CD4-positive, alpha-beta T cell treated with Interleukin-1 beta for 1 hour (primary cell): ENCODE measurements around the gene HLA-DRA.

Experiments used
- DNase-seq, 2 donors: peaks; one replicate each; pipeline ENCODE4 v3.0.0-alpha.2; 2020 to 2022

HLA-DRA gene

GRCh38 chr6:32439602-32440214 is at the start of gene HLA-DRA:
HLA-DRA (plus strand) TSS chr6:32439887; CDS start chr6:32439951, 64 bp downstream.
- peak; percentile 69 to 90 for DNase-seq

DNA sequence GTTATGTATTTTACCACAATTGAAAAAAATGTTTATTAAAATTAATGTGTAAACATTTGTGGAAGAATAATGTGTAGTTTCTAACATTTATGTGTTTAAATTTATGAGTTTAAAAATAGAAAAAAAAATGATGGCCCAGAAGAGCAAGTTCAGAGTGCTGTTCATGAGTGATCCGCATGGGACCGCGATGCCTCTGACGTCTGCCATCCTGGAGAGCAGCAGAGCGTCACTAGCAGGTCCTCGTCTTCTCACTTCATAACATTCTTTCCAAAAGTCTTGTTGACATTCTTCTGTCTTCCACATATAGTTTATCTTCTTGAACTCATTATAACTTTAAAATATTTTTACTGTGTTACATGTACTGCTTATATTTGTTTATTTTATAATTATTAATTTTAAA is 48.2 kb upstream of the HLA-DRA start:
- DNase-seq: no peak

DNA sequence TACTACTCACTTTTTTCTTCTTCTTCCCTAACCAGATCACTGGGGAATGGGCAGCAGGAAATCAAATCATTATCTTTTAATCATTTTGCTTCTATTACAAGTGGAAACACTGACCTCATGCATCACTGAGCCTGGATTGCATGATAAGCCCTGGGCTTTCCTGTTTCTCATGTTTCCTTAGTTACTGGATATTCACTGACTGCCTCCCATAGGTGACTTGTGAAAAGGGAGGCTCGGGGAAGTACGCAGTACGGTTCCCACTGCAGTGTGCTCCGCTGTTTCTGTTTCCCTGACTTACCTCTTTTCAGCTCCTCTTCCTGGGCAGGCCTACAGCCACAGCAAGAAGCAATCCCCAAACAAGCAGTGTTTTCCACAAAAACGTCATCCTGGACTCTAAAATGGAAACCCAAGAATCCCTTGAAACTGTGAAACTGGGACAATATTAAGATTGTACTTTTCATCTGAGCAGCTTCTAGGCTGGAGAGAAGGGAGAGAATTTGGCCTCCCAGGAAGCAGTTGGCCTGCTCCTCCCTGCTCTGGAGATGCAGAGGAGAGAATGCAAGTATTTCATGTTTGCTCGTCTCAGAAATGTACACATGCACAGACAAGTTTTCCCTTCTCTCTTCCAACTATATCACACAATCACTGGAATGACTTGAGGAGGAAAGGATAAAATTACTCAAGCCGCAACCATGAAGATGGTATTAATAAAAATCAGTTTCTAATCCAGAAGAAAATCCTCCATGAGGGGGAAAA is 45.8 kb upstream of the HLA-DRA start:
- DNase-seq: no peak

DNA sequence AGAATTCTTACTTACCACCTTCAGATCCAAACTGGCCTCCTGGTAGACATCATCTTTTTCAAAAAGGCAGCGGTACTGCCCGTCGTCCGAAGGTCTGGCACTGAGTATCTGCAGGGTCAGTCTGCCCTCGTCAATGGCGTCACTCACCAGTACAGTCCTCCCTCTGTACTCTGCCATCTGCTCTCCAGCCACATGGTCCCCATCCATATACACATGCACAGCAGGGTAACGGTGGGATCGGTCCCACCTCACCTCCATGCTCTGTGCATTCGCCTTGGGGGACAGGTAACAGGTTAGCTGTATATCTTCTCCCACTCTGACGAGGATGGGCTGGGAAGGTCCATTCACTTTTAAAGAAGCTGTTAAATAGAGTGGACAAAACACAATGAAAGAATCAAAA is 43.7 kb upstream of the HLA-DRA start:
- no peak for DNase-seq

GRCh38 chr6:32397252-32397920 is 42.3 kb upstream of the HLA-DRA start:
- DNase-seq: no peak

DNA sequence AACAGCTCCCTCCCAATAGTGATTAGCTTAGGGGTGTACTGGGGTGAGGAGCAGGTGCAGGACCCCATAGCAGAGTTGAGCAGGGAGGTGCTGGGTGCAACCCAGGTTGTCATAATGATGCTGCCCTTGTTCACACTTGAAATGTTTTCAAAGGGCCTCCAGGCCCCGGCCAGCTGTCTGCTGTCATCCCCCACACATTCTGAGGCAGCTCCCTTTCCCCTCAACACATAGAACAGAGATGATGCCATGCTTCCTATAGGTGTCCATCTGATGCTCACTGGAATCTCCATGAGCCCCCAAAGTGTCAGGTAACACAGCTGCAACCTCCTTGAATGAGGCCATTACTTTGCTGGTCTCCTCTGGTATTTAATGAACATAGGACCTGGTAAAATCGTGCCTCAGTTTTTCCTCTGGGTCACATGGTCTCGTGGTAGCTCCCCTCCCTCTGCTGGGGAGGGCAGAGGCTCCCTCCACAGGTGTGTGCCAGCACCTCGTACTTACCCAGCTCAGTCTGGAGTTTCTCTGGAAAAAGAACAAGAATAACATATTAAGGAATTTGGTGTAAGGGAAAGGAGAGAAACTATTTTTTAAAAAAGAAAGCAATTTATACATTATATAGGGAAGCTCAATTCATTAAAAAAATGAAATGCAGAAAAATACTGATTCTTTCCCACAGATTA is 38.3 kb upstream of the HLA-DRA start:
- no peak for DNase-seq

GRCh38 chr6:32402812-32403211 is 36.9 kb upstream of the HLA-DRA start:
- no peak for DNase-seq

- no peak for DNase-seq
These were observed 34.0 kb upstream of the HLA-DRA start for GRCh38 chr6:32405656-32406055.

DNA sequence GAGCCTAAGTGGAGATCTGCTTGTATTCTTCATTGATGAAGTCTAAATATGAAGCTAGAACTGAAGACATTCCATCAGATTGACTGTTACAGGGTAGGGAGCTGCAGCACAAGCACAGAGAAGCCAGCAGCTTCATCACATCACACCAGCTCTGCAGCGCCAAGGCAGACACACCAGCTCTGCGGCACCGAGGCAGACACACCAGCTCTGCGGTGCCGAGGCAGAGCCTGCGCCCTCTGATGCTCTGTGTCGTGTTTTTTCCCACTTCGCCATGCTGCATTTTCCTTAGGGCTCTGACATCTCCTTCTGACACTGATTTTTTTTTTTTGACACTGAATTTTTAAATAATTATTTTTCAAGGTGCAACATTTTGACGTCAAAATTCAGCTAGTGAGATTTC is 33.5 kb upstream of the HLA-DRA start:
- DNase-seq: no peak

DNA sequence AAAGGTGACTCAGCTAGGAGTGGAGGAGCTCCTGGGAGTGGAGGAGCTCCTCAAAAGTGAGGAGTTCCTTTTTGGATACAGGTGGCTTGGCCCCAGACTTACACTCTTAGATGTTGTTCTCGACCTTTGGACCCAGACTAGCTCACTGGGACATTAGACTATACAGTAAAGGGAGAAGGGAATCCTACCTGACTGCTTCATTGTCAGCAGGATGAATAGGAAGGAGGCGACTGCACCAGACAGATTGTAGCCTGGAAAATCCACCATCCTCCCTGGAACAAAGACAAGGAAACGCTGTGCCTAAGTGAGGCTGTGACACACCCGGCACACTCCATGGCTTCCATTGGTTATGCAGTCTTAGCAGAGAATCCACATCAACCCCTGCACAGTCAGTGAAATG is 32.8 kb upstream of the HLA-DRA start, which contains the start of gene BTNL2:
TSS of gene BTNL2 (minus strand) at position 325 of the 400 bp plus-strand sequence. CDS start at position 267, 58 bp downstream.
- no peak for DNase-seq

GRCh38 chr6:32410906-32411305 is 28.8 kb upstream of the HLA-DRA start:
- DNase-seq: no peak

- no peak for DNase-seq
These were observed 27.9 kb upstream of the HLA-DRA start for GRCh38 chr6:32411566-32412327.

DNA sequence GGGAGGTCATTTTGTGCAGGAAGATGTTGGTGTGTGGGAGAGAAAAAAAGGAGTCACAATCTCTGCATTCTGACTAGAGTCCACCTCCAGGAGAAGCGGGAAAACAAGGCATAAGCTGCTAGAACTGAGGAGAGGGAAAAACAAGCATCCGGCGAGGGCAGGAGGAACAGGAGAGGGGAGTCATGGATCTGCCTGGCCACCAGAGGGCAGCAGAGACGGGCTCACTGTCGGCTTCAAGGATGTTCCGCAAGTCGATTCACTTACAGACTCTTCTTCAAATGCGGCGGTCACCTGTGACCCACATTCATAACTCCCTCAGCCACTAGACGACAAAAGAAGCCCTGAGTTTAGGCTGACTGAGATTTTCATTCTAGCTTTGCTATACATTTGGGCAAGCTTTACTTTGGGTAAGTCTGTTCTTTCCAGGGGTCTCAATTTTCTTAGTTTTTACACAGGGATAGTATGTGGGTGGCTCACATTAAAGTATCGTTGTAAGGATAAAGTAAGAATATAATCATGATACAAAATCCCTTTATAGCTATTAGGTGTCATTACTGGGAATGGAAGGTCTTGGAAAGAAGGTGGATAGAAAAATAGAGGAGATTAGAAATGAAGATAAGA is 26.1 kb upstream of the HLA-DRA start:
- DNase-seq: peak; percentile 79 to 83

GRCh38 chr6:32415521-32416019 is 24.1 kb upstream of the HLA-DRA start:
- peak; percentile 74 to 76 for DNase-seq

- no peak for DNase-seq
These were observed 23.7 kb upstream of the HLA-DRA start for GRCh38 chr6:32416036-32416435.

DNA sequence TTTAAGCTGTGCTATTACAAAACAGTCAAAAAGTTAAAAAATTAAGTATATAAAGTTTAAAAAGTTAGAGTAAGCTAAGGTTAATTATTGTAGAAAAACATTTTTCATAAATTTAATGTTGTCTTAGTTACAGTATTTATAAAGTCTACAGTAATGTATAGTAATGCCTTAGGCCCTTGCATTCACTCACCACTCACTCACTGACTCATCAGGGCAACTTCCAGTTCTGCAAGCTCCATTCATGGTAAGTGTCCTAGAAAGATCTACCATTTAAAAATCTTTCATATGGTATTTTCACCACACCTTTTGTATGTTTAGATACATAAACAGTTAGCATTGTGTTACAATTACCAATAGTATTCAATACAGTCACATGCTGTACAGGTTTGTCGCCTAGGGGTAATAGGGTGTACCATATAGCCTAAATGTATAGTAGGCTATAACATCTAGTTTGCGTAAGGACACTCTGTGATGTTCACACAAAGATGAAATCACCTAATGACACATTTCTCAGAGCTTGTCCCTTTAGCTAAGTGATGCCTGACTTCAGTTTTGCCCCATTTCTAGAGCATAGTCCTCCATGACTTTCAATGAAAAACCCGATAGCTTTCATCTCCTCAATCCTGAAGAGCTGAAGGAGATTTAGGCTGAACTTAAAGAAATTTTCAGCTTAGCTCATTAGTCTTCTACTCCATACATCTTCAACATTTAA is 14.9 kb upstream of the HLA-DRA start:
- no peak for DNase-seq

DNA sequence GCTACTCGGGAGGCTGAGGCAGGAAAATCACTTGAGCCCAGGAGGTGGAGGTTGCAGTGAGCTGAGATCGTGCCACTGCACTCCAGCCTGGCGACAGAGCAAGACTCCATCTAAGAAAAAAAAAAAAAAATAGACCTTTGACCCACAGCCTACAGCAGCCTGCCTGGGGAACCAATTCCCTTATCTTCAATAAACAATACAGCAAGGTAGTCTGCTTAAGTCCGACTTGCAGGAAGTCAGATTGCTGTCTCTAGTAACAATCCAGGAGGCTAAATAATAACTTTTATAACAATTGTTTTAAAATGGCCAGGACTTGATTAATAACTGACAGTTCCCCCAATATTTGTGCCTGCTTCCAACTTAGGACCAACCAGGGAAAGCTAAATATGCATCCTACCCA is 13.3 kb upstream of the HLA-DRA start:
- no peak for DNase-seq

DNA sequence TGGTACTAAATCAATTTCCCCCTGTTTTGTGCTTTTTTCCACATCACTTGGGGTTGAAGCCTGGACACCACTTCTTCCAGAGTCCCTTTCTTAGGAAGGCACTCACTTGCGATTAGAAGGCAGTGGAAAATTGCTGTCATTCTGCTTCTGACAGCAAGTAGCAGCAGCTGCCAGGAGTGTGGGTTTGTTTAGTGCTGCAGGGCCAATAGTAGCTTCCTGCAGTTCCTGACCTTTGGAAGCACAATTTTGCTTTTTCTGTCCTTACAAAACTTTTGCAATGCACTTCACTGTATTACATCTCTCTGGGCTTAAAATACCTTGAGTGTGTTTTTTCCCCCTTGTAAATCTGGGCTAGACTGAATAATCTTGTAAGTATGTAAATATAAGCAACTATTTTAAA is 12.5 kb upstream of the HLA-DRA start:
- no peak for DNase-seq

DNA sequence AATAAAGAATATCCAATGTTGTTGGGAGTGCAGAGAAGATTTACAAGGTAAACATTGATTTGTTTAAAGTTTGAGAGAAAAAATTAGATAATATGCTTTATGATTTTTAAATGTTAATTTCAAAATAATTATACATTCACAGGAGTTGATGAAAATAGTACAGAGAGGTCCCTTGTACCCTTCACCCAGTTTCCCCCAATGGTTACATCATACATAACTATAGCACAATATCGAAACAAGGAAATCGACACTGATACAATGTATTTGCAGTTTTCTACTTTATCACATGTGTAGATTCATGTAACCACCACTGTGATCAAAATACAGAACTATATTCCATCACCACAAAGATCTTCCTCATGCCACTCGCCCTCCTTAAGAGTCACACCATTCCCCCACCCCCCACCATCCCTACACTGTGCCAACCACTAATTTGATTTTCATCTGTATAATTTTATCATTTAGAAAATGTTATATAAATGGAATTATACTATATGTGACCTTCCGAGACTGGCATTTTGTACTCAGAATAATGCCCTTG is 11.7 kb upstream of the HLA-DRA start:
- DNase-seq: no peak

- no peak for DNase-seq
These were observed 9.5 kb upstream of the HLA-DRA start for GRCh38 chr6:32430179-32430578.

DNA sequence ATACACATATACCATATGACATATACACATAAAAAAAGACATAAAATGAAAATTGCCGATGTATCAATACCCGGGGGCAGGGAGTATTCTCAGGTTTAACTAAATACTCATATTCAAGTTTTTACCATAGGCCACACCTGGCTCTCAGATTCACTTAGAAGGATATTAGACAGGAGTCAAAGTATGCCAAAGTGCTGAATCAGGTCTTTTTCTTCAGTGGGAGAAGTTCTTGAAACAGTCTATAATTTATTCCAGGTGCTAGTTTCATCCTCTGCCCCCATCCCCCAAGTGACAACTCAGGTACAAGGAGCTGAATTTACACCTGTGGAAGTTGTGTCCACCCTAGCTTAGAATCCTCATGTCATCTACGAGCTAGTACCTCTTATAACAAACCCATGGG is 8.5 kb upstream of the HLA-DRA start:
- no peak for DNase-seq
